Mucosa of stomach (tissue), 1 donor: Measurements from ENCODE around the gene ITPRIP.

Experiments
- H3K27me3 ChIP-seq: one replicate; pipeline ENCODE4 v1.7.0; 2013; ENCODE audit warnings: mild to moderate bottlenecking, low read length; ENCODE audit not compliant: control insufficient read depth, insufficient read depth
- H3K36me3 ChIP-seq: one replicate; pipeline ENCODE4 v1.7.0; 2013; ENCODE audit warnings: low read length; ENCODE audit not compliant: control insufficient read depth, insufficient read depth
- H3K4me1 ChIP-seq: one replicate; pipeline ENCODE4 v1.7.0; 2013; ENCODE audit warnings: mild to moderate bottlenecking, low read length; ENCODE audit not compliant: control insufficient read depth, insufficient read depth
- H3K4me3 ChIP-seq: one replicate; pipeline ENCODE4 v1.7.0; 2013; ENCODE audit warnings: low read length
- H3K9ac ChIP-seq: one replicate; pipeline ENCODE4 v1.7.0; 2013; ENCODE audit warnings: mild to moderate bottlenecking, low read length, moderate library complexity
- H3K9me3 ChIP-seq: one replicate; pipeline ENCODE4 v1.7.0; 2013; ENCODE audit warnings: mild to moderate bottlenecking, low read length, moderate library complexity; ENCODE audit not compliant: control insufficient read depth
- donor health status: Pancreatic carcinoma.

Gene ITPRIP

DNA sequence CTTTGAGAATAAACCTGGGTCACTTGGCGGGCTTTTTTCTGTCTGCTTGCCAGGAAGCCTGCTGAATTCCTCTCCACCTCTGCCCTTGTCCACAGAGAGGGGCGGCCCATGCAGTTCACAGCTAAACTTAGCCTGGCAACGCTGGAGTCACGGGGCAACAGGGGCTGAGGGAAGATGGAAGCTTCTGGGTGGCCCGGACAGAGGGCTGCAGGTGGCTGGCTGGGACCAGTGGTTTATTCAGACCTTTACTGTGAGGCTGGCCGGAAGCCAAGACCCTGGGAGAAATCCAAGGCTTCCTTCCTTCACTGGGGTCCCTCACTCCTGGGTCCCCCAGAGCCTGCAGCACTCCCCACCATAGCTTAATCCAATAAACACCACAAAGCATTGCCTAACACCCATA is 17.0 kb downstream of the ITPRIP start:
- Histone ChIP-seq H3K4me3 (no peak overlapping the region), H3K4me1 (peaks cover 14% of the 10 kb centered on the region), H3K9ac (no peak overlapping the region), H3K36me3 (no peaks in the 10 kb centered on the region), H3K9me3 (no peaks in the 10 kb centered on the region), H3K27me3 (no peaks in the 10 kb centered on the region)

GRCh38 chr10:104318810-104319741 is 19.2 kb downstream of the ITPRIP start:
- no peak overlapping the region for H3K4me3 ChIP-seq
- peaks cover 14% of the 10 kb centered on the region for H3K4me1 ChIP-seq
- no peaks in the 10 kb centered on the region for H3K36me3 ChIP-seq

GRCh38 chr10:104318326-104318725 is 19.9 kb downstream of the ITPRIP start:
- no peaks in the 10 kb centered on the region for H3K9me3 ChIP-seq
- no peak overlapping the region for H3K4me3 ChIP-seq
- H3K9ac ChIP-seq = no peak overlapping the region
- H3K36me3 ChIP-seq = no peaks in the 10 kb centered on the region
- no peaks in the 10 kb centered on the region for H3K27me3 ChIP-seq
- H3K4me1 ChIP-seq = peaks cover 14% of the 10 kb centered on the region

More at GRCh38 chr10:104318810-104319741, 19.2 kb downstream of the ITPRIP start:
- H3K9me3 ChIP-seq = no peaks in the 10 kb centered on the region
- no peak overlapping the region for H3K9ac ChIP-seq
- no peaks in the 10 kb centered on the region for H3K27me3 ChIP-seq

GRCh38 chr10:104317726-104318299 is 20.5 kb downstream of the ITPRIP start:
- Histone ChIP-seq H3K4me3 (no peak overlapping the region), H3K9me3 (no peaks in the 10 kb centered on the region), H3K27me3 (no peaks in the 10 kb centered on the region), H3K36me3 (no peaks in the 10 kb centered on the region), H3K9ac (no peak overlapping the region), H3K4me1 (peaks cover 14% of the 10 kb centered on the region)

GRCh38 chr10:104317269-104317710 is 21.0 kb downstream of the ITPRIP start:
- Histone ChIP-seq H3K27me3 (no peaks in the 10 kb centered on the region), H3K4me1 (peaks cover 14% of the 10 kb centered on the region), H3K9me3 (no peaks in the 10 kb centered on the region), H3K36me3 (no peaks in the 10 kb centered on the region), H3K4me3 (no peak overlapping the region), H3K9ac (no peak overlapping the region)

- Histone ChIP-seq H3K27me3 (no peaks in the 10 kb centered on the region), H3K9ac (no peak overlapping the region), H3K9me3 (no peaks in the 10 kb centered on the region), H3K4me1 (peaks cover 14% of the 10 kb centered on the region), H3K36me3 (no peaks in the 10 kb centered on the region), H3K4me3 (no peak overlapping the region)
Observed at GRCh38 chr10:104316321-104317099, 21.8 kb downstream of the ITPRIP start.

DNA sequence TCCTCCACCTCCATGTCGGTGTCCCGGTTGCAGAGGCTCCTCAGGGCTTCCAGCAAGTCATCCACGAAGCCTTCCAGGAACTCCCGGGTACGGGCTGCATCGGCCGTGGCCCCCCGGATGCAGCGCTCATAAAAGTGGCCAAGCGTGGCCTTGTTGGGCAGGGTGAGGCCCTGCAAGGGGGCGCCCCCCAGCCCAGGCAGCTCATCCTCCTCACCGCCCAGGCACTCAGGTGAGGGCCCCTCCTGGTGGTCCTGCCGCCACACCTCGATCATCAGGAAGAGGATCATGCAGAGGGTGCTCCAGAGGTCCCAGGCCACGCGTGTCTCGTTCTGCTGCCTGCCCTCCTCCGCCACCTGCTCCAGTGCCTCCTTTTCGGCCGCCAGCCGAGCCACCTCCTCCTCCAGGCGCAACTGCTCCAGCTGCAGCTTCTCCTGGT is 22.8 kb downstream of the ITPRIP start:
- H3K9me3 ChIP-seq = no peaks in the 10 kb centered on the region
- H3K9ac ChIP-seq = no peak overlapping the region
- H3K36me3 ChIP-seq = no peaks in the 10 kb centered on the region
- H3K4me3 ChIP-seq = no peak overlapping the region
- peaks cover 14% of the 10 kb centered on the region for H3K4me1 ChIP-seq
- H3K27me3 ChIP-seq = no peaks in the 10 kb centered on the region

GRCh38 chr10:104314591-104315485 is 23.4 kb downstream of the ITPRIP start:
- peaks cover 14% of the 10 kb centered on the region for H3K4me1 ChIP-seq
- H3K9me3 ChIP-seq = no peaks in the 10 kb centered on the region
- no peak overlapping the region for H3K9ac ChIP-seq
- no peaks in the 10 kb centered on the region for H3K27me3 ChIP-seq
- no peak overlapping the region for H3K4me3 ChIP-seq
- H3K36me3 ChIP-seq = no peaks in the 10 kb centered on the region

GRCh38 chr10:104311184-104311720 is 27.0 kb downstream of the ITPRIP start:
- Histone ChIP-seq H3K4me3 (no peak overlapping the region), H3K4me1 (no peaks in the 10 kb centered on the region), H3K9me3 (no peaks in the 10 kb centered on the region), H3K27me3 (no peaks in the 10 kb centered on the region), H3K36me3 (no peaks in the 10 kb centered on the region), H3K9ac (no peak overlapping the region)

DNA sequence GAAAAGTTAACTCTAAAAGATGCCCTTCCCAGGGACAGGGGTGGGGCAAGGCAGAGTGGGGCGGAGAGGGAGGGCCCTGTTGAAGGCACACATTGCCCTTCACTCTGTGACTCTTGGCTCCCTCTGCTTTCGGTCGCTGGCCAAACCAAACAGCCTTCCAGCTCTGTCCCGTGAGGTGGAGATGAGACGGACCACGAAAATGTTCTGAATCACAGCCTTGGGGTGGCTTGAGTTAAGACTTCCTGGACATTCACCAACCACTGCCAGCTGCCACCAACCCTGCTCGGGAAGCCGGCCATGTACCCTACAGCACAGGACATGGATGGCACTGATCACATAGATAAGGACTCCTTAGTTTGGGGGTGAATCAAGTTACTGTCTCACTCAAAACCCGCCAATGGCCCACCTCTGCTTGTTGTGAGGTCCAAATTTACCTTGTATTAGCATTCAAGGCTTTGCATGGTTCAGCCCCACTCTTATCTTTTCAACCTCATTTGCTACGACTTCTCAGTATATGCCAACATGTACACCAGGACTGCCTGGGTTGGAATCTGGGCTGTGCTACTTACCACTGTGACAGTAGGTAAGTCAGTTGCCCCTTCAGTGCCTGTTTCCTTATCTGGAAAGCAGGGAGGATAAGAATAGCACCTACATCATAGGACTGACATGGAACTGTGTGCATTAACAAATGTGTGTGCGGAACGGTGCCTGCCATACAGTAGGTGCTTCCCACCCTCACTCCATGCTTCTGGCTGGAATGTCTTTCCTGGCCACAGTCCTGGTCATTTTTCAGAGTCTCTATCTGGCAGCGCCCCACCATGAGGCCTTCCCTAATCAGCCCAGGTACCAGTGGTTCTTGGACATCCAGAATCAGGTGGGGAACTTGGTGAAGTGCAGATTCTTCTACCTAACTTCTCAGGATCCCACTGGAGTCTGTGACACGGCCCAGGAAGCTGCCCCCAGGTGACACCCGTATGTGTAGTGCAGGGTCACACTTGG is 28.0 kb downstream of the ITPRIP start:
- Histone ChIP-seq H3K4me3 (no peak overlapping the region), H3K9me3 (no peaks in the 10 kb centered on the region), H3K4me1 (peaks cover 7% of the 10 kb centered on the region), H3K36me3 (no peaks in the 10 kb centered on the region), H3K27me3 (no peaks in the 10 kb centered on the region), H3K9ac (no peak overlapping the region)
